Motor neuron (in vitro differentiated cells): ENCODE results near the gene ACSL1. TPM values are rescaled to one million over a fixed set of nuclear protein-coding genes. Genes with fewer than 3 reads are reported as not detected.
A peak's percentile ranks its signal among the peaks of the same experiment; 100 is the strongest.

Source experiments
- ATAC-seq, 8 experiments: fragments of 200-7000 bp; cut with Tn5 transposase; replicated peaks in 6 of 8; 2 replicates each; pipeline ENCODE4 v1.8.0; 2021; ENCODE audit warnings: mild to moderate bottlenecking in 8 of 8, moderate library complexity in 8 of 8
- H3K27ac ChIP-seq, 2 donors: fragments of 250-450 bp; sonication (Bioruptor Pico); 2 replicates each; pipeline ENCODE4 v1.9.0; 2021; ENCODE audit warnings: antibody characterized with exemption in 2 of 2, mild to moderate bottlenecking in 2 of 2, moderate library complexity in 1 of 2
- H3K4me1 ChIP-seq, 2 donors: fragments of 250-450 bp; sonication (Bioruptor Pico); replicated peaks in 1 of 2; 2 replicates each; pipeline ENCODE4 v1.6.1; 2021; ENCODE audit warnings: antibody characterized with exemption in 2 of 2, mild to moderate bottlenecking in 2 of 2, moderate library complexity in 1 of 2
- H3K4me3 ChIP-seq, 5 donors: fragments of 250-450 bp; sonication (Bioruptor Pico); 2 replicates each; pipeline ENCODE4 v1.9.0; 2021; ENCODE audit warnings: antibody characterized with exemption in 5 of 5, mild to moderate bottlenecking in 5 of 5, moderate library complexity in 4 of 5
- WGBS, 10 experiments: fragments of 450-650 bp; shearing (Covaris generic); methylation state at CpG; one replicate each; pipeline ENCODE4 v1.0.0; 2022; 5-methylcytosine and 5-hydroxymethylcytosine counted together
- in situ Hi-C, 9 experiments: fragments of 400-800 bp; cut with MboI; loops; one replicate each; pipeline ENCODE4 v1.15.0; 2021; ENCODE audit warnings: low sequenced_read_pairs in 9 of 9, low pct_unique_long_range_greater_than_20kb in 2 of 9; ENCODE audit not compliant: unreplicated experiment in 9 of 9
- total RNA-seq, 8 experiments: library from RNA; unstranded; fragments of 300-600 nt; gene quantifications; 2 replicates each; pipeline versions ENCODE4 v1.2.3 to v1.2.4, GENCODE V29; 2022

ACSL1 gene
- 100 to 1,000 TPM in 2 of 8 experiments, 10 to 100 TPM in 5, 1 to 10 TPM in 1; 8.9 to 162 (median 20.6) TPM for total RNA-seq

GRCh38 chr4:184825896-184826690 lies at the start of gene ACSL1:
Gene ACSL1 (minus strand): TSS chr4:184825968. CDS start chr4:184803514, 22,454 bp downstream.
- in situ Hi-C loops: no loop called here
- 0 to 15% methylated on average over 1 to 4 of the region's 94 CpGs; no CpG with 5 or more reads in 8 of the 10 experiments for WGBS, 10 experiments
- ATAC-seq: peak; percentile 70 to 92 (median 86)
- peak within 1 kb of the TSS in 1 of 2 donors; percentile 26 for H3K27ac ChIP-seq
- H3K4me1 ChIP-seq: peaks cover 6% of the 10 kb centered on the region in 2 donors
- H3K4me3 ChIP-seq: peak within 1 kb of the TSS; percentile 52 to 93 (median 57)

DNA sequence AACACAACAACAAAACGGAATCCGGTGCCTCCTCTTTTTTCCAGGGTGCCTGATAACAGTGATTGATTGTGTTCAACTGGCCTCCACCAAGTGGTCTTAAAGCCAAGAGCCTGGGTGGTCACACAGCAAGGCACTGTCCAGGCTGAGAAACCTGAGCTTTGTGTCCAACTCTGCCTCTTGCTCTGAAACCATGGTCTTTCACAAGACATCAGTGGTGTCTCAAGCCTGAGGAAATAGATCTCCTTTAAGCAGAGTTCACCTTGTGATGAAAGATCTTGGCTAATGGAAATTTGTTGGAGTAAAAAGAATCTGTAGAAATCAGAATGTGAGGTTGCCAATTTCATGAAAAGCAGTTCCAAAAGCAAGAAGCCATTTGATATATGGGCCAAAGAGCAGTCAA lies 47.3 kb upstream of the ACSL1 start:
- in situ Hi-C loops: no loop called here
- 39 to 83% (median 70%) methylated on average over 2 of the region's 2 CpGs; no CpG with 5 or more reads in 3 of the 10 experiments for WGBS, 10 experiments

DNA sequence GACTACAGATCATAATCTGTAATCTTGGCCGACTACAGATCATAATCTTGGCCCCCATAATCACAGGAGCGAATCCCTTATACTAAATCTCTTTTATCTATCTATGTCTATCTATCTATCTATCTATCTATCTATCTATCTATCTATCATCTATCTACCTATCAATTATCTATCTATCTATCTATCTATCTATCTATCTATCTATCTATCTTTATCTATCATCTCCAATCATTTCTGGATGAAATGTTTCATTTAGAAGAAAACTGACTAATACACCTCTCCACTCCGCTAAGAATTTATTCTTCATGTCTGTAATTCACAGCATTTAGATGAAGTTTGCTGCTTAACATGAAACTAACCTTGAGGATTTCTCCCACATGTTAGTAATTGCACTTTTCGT lies 45.0 kb upstream of the ACSL1 start:
- ATAC-seq: no peak
- in situ Hi-C loops: no loop called here

More for the DNA sequence above, 47.3 kb upstream of the ACSL1 start:
- Histone ChIP-seq H3K4me3 (no peak overlapping the region), H3K27ac (no peak overlapping the region), H3K4me1 (no peaks in the 10 kb centered on the region)
- no peak for ATAC-seq

GRCh38 chr4:184868623-184869022 lies 42.9 kb upstream of the ACSL1 start:
- 8 to 87% (median 55%) methylated on average over 1 to 3 of the region's 3 CpGs for WGBS, 10 experiments
- Histone ChIP-seq H3K4me1 (no peaks in the 10 kb centered on the region), H3K27ac (no peak overlapping the region), H3K4me3 (no peak overlapping the region)
- in situ Hi-C loops: no loop called here
- no peak for ATAC-seq

More for the DNA sequence above, 45.0 kb upstream of the ACSL1 start:
- H3K4me3 ChIP-seq: no peak overlapping the region
- no peaks in the 10 kb centered on the region for H3K4me1 ChIP-seq
- no peak overlapping the region for H3K27ac ChIP-seq
- 10 to 61% (median 41%) methylated on average over 2 to 4 of the region's 4 CpGs; no CpG with 5 or more reads in 1 of the 10 experiments for WGBS, 10 experiments

DNA sequence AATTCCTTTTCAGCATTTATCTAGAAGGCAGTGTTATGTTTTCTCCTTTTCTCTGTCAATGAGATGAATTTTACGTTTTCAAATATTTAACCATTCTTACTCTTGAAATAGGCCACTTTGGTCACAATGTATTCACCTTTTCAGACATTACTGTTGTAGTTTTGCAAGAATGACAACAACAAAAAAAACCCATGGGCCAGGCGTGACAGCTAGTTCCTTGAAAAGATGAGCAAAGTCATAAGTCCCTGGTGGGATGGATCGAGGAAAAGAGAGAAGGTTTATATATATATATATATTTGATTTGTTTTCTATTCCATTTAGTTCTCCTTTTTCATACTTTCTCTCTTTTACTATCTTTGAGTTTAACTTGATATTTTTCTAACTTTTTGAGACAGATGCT lies 38.1 kb upstream of the ACSL1 start:
- 20 to 75% (median 58%) methylated on average over 1 to 3 of the region's 3 CpGs; no CpG with 5 or more reads in 1 of the 10 experiments for WGBS, 10 experiments
- Histone ChIP-seq H3K4me1 (no peaks in the 10 kb centered on the region), H3K27ac (no peak overlapping the region), H3K4me3 (no peak overlapping the region)
- ATAC-seq: no peak
- in situ Hi-C loops: no loop called here

DNA sequence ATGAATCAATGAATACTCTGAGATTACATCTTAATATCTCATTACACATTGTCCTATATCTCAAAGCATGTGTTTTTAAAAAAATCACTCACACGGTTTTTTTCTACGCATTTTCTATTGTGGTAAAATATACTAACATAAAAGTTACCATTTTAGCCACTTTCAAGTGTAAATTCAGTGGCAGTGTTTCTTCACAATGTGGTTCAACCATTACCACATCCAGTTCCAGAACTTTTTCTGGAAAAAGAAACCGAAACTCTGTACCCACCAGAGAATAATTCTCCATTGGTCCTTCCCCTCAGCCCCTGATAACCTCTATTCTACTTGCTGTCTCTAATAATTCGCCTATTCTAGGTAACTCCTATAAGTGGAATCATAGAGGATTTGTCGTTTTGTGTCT lies 35.3 kb upstream of the ACSL1 start:
- Histone ChIP-seq H3K27ac (no peak overlapping the region), H3K4me1 (no peaks in the 10 kb centered on the region), H3K4me3 (no peak overlapping the region)
- WGBS, 10 experiments: 20 to 93% (median 70%) methylated on average over 2 to 5 of the region's 5 CpGs
- ATAC-seq: no peak
- in situ Hi-C loops: no loop called here

DNA sequence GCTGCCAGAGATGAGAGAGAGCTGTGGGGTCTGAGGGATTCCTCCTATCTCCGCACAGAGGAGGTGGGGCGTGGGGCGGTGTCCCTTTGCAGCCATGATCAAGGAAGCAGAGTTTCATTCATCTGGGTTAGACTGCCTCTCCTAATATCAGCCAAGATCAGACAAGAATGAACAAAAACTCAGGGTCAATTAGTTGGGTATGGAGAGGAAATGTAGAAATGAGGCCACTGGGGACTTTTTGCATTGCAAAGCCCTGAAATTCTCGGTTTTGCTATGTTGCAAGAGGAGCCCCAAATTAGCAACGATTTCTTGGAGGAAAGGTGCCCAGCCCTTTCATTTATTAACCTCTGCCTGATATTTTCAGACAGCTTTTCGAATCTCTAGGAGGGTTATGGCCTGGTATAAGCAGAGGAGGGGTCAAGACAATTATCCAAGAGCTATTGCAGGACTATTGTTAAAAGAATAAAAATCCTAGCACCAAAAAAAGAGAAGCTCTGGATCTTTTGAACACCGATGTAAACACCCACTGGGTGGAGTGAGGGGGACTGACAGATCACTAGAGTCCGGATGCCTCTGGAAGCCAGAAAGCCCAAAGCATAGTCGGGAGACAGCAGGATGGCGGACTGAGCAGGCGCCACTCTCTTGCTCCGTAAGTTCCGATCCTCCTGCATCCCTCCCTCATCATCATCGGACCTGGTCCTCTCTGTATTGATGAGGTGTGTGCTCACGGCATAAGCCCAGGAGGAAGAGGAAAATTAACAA lies 34.4 kb upstream of the ACSL1 start:
- Histone ChIP-seq H3K4me3 (no peak overlapping the region), H3K27ac (no peak overlapping the region), H3K4me1 (no peaks in the 10 kb centered on the region)
- 17 to 89% (median 82%) methylated on average over 1 to 9 of the region's 15 CpGs; no CpG with 5 or more reads in 1 of the 10 experiments for WGBS, 10 experiments
- ATAC-seq: peak in 2 of 8 experiments; percentile 58 to 60
- in situ Hi-C loops: no loop called here

GRCh38 chr4:184857441-184858121 lies 31.8 kb upstream of the ACSL1 start:
- no peak overlapping the region for H3K27ac ChIP-seq
- ATAC-seq: no peak
- 0 to 100% (median 79%) methylated on average over 1 to 9 of the region's 11 CpGs for WGBS, 10 experiments
- no peaks in the 10 kb centered on the region for H3K4me1 ChIP-seq
- H3K4me3 ChIP-seq: no peak overlapping the region
- in situ Hi-C loops: no loop called here

DNA sequence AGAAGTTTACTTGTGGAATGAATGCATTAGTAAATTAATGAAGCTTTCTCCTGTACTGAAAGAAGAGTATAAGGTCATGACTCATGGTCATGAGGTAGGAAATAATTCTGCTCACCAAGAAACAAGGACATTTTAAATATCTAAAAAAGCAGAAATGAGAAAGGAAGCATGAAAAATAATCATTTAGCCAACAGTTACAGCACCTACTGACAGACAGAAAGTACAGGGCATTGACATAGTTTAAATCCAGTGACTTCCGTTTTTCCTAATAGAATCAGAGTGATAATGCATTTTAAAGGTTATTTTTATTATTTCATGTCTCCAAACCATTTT lies 30.5 kb upstream of the ACSL1 start:
- in situ Hi-C loops: no loop called here
- Histone ChIP-seq H3K4me3 (no peak overlapping the region), H3K27ac (no peak overlapping the region), H3K4me1 (no peaks in the 10 kb centered on the region)
- WGBS, 10 experiments: 11 to 100% (median 60%) methylated on average over 1 of the region's 1 CpG; no CpG with 5 or more reads in 3 of the 10 experiments
- no peak for ATAC-seq

GRCh38 chr4:184854673-184855072 lies 28.9 kb upstream of the ACSL1 start:
- no peaks in the 10 kb centered on the region for H3K4me1 ChIP-seq
- H3K4me3 ChIP-seq: no peak overlapping the region
- no peak overlapping the region for H3K27ac ChIP-seq
- 58 to 91% (median 79%) methylated on average over 3 to 6 of the region's 6 CpGs for WGBS, 10 experiments
- in situ Hi-C loops: no loop called here
- ATAC-seq: no peak

DNA sequence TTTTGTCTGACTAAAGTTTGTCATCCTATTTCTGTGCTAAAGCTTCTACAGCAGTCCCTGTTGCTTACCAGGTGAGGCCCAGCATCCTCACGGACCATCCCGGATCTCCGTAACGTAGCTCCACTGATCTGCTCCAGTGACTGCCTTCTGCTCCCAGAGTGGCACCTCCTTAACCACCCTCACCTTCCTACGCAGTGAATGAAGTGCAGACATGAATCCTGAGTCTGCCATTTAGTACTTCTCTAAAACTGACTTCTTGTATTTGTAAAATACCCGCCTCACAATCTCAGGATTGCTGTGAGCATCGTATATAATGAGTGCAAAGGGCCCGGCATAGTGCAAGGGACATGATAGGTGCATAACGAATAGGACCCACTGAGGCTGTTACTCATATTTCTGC lies 27.7 kb upstream of the ACSL1 start:
- WGBS, 10 experiments: 48 to 100% (median 89%) methylated on average over 1 to 8 of the region's 9 CpGs

DNA sequence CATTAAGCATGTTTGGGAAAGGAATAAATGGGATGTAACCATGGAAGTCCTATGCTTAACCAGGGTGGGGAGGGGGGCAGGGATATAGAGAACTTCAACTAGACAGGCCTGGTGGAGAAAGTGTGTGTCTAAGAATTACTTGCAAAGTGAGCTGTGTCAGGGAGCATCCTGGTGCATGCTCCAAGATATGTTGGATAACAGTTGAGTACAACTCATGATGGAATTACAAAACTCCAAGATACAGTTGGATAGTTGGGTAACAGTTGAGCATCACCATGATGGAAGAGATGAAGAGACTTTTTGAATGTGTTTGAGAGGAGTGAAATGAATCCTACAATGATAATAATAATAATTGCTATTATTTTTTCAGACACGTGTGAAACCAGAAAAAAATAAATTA lies 26.1 kb upstream of the ACSL1 start:
- ATAC-seq: no peak
- WGBS, 10 experiments: 0 to 89% (median 0%) methylated on average over 1 of the region's 1 CpG
- in situ Hi-C loops: no loop called here

More for the DNA sequence above, 27.7 kb upstream of the ACSL1 start:
- Histone ChIP-seq H3K4me3 (no peak overlapping the region), H3K4me1 (no peaks in the 10 kb centered on the region), H3K27ac (no peak overlapping the region)
- ATAC-seq: no peak
- in situ Hi-C loops: no loop called here

DNA sequence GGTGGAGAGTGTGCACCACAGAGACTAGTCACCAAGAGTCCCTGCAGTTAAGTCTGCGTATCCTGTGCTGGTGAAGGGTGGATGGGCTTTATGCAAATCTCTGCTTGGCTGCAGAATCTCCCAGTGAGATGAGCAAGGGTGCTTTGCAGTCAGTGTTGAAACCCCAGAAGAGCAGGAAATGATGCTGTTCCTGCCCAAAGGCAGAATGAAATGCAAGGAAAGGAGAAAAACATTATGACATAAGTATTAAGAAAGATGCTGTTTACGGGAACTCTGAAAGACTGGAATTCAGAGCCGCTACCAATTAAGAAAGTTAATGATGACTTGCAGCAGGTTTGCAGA lies 25.4 kb upstream of the ACSL1 start:
- WGBS, 10 experiments: 50 to 100% (median 73%) methylated on average over 1 to 3 of the region's 3 CpGs; no CpG with 5 or more reads in 1 of the 10 experiments
- Histone ChIP-seq H3K4me1 (no peaks in the 10 kb centered on the region), H3K4me3 (no peak overlapping the region), H3K27ac (no peak overlapping the region)
- ATAC-seq: peak in 7 of 8 experiments; percentile 48 to 88 (median 83)
- in situ Hi-C loops: no loop called here

More for the DNA sequence above, 26.1 kb upstream of the ACSL1 start:
- Histone ChIP-seq H3K4me3 (no peak overlapping the region), H3K27ac (no peak overlapping the region), H3K4me1 (no peaks in the 10 kb centered on the region)
